Effector memory CD4-positive, alpha-beta T cell (primary cell): ENCODE results near the gene GPX3.

ENCODE experiments used
- DNase-seq, 3 donors: peaks; one replicate each; pipeline ENCODE4 v3.0.0-alpha.2; 2020
- H3K27ac ChIP-seq: 2 replicates; pipeline ENCODE4 v1.7.0; 2013; ENCODE audit warnings: mild to moderate bottlenecking, low read length, moderate library complexity; ENCODE audit not compliant: insufficient read depth, poor library complexity, severe bottlenecking
- H3K27me3 ChIP-seq: replicated peaks from 2 replicates; pipeline ENCODE4 v1.7.0; 2013; ENCODE audit warnings: mild to moderate bottlenecking, low read length; ENCODE audit not compliant: insufficient read depth, control insufficient read depth, poor library complexity, severe bottlenecking
- H3K36me3 ChIP-seq: 2 replicates; pipeline ENCODE4 v1.7.0; 2013; ENCODE audit warnings: mild to moderate bottlenecking, low read length, moderate library complexity; ENCODE audit not compliant: control insufficient read depth, insufficient read depth
- H3K4me1 ChIP-seq: 2 replicates; pipeline ENCODE4 v1.7.0; 2013; ENCODE audit warnings: low read length, mild to moderate bottlenecking; ENCODE audit not compliant: control insufficient read depth, insufficient read depth, poor library complexity, severe bottlenecking
- H3K4me3 ChIP-seq: 2 replicates; pipeline ENCODE4 v1.7.0; 2013; ENCODE audit warnings: low read length, low read depth, mild to moderate bottlenecking; ENCODE audit not compliant: insufficient read depth, poor library complexity, severe bottlenecking
- H3K9me3 ChIP-seq: 2 replicates; pipeline ENCODE4 v1.7.0; 2013; ENCODE audit warnings: mild to moderate bottlenecking, low read length, moderate library complexity; ENCODE audit not compliant: control insufficient read depth

Gene GPX3

DNA sequence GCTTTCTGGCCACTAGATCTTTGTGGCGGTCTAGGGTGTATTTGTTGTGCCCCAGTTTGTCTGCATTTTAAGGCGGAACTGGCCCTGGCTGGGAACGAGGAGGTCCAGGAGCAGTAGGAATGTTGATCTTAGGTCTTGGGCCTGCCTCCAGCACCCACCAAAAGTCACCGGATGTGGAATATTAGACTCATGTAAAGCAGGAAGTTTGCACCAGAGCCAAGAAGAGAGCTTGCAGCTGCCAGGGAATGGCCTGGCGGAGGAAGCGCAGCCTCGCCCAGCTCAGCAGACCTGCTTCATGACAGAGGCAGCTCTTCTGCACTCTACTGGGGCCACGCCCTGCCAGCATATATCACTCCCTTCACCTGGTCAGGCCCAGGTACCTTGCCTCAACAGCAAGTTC is 3.3 kb downstream of the GPX3 start:
- no peak overlapping the region for H3K4me3 ChIP-seq
- H3K27me3 ChIP-seq = no peaks in the 10 kb centered on the region
- peaks cover 14% of the 10 kb centered on the region for H3K36me3 ChIP-seq
- no peak for DNase-seq
- no peaks in the 10 kb centered on the region for H3K9me3 ChIP-seq
- H3K27ac ChIP-seq = no peak overlapping the region
- H3K4me1 ChIP-seq = peaks cover 17% of the 10 kb centered on the region

DNA sequence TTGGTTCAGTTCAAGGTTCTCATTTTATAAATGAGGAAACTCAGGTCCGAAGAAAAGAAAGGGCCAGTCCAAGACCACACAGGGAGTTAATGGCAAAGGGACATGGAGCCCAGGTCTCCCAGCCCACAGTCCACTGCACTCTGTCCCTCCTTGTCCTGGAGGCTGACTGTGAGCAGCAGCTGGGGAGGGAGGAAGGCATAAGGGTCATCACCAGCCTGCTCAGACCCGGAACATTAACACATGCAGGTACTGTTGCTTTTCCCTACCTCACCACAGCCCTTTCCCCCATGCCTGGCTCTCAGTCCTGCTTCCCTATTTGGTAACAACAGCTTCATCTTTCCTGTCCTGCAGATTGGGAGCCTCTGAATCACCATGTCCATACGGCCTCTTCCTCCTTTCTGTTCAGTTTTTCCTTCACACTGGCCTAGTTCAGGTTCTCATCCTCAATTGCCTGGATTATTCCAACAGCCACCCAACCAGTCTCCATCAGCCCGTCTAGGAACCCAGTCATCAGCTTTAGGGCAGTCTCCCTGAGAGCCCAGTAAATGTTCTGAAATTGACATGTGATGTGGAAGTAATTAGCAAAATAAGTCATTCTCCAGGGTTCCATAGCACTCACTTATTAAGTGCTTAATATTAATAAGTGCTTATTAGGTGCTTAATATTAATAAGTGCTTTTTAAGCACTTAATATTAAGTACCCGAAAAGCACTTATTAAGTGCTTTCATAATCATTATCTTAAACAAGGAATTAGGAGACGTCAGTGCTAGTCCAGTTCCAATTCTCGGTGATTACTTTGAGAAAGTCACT is 4.3 kb downstream of the GPX3 start:
- peaks cover 24% of the 10 kb centered on the region for H3K36me3 ChIP-seq

DNA sequence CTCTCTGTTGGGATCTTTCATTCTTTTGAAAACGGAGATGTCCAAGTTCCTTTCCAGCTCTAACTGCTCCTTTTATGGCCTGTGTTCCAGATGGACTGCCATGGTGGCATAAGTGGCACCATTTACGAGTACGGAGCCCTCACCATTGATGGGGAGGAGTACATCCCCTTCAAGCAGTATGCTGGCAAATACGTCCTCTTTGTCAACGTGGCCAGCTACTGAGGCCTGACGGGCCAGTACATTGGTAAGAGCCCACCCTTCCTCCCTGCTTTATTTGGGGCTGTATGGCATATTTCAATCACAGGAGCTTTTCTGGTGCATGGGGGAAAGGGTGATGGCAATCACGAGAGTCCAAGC is 4.8 kb downstream of the GPX3 start:
- no peak overlapping the region for H3K27ac ChIP-seq
- DNase-seq = no peak
- no peak overlapping the region for H3K4me3 ChIP-seq
- H3K27me3 ChIP-seq = no peaks in the 10 kb centered on the region
- peaks cover 30% of the 10 kb centered on the region for H3K36me3 ChIP-seq
- no peaks in the 10 kb centered on the region for H3K9me3 ChIP-seq
- H3K4me1 ChIP-seq = peaks cover 11% of the 10 kb centered on the region

More for the DNA sequence above, 4.3 kb downstream of the GPX3 start:
- Histone ChIP-seq H3K4me1 (peaks cover 13% of the 10 kb centered on the region), H3K27ac (no peak overlapping the region), H3K27me3 (no peaks in the 10 kb centered on the region), H3K9me3 (no peaks in the 10 kb centered on the region), H3K4me3 (no peak overlapping the region)
- DNase-seq = no peak

DNA sequence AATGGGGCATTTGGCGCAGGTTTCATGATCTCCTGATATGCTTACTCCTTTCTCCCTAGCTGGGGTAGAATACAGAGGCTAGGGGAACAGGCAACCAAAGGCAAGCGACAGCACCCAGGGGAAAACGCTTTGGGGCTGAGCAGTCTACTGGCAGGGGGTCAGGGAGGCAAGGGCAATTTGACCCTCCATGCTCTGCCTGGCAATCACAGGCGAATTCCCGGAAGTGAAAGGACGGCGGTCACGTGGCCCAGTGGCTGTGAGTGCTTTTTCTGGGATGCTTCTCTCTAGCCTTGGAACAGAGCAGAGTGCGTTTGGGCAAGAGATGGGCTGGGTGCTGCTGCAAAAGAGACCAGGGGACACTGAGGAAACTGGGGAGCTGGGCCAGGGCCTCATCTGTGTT is 5.7 kb downstream of the GPX3 start:
- H3K27me3 ChIP-seq = no peaks in the 10 kb centered on the region
- no peaks in the 10 kb centered on the region for H3K9me3 ChIP-seq
- H3K27ac ChIP-seq = no peak overlapping the region
- H3K36me3 ChIP-seq = peaks cover 38% of the 10 kb centered on the region
- H3K4me1 ChIP-seq = peaks cover 2% of the 10 kb centered on the region
- H3K4me3 ChIP-seq = no peak overlapping the region
- DNase-seq = no peak

DNA sequence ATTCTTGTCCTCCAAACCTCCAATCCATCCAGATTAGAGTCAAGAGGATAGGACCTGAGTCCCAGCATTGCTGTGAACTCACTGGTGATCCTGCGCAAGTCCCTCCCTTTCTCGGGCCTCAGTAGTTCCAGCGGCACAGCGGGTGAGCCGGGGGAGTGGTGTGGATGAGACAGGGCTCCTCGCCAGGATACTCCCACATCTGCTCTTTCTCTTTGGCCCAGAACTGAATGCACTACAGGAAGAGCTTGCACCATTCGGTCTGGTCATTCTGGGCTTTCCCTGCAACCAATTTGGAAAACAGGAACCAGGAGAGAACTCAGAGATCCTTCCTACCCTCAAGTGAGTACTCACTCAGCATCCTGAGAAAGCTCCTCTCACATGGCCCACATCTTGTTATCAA is 6.3 kb downstream of the GPX3 start:
- peaks cover 44% of the 10 kb centered on the region for H3K36me3 ChIP-seq
- no peak for DNase-seq
- no peaks in the 10 kb centered on the region for H3K9me3 ChIP-seq
- no peaks in the 10 kb centered on the region for H3K27me3 ChIP-seq
- no peak overlapping the region for H3K4me3 ChIP-seq
- H3K27ac ChIP-seq = no peak overlapping the region
- no peaks in the 10 kb centered on the region for H3K4me1 ChIP-seq

DNA sequence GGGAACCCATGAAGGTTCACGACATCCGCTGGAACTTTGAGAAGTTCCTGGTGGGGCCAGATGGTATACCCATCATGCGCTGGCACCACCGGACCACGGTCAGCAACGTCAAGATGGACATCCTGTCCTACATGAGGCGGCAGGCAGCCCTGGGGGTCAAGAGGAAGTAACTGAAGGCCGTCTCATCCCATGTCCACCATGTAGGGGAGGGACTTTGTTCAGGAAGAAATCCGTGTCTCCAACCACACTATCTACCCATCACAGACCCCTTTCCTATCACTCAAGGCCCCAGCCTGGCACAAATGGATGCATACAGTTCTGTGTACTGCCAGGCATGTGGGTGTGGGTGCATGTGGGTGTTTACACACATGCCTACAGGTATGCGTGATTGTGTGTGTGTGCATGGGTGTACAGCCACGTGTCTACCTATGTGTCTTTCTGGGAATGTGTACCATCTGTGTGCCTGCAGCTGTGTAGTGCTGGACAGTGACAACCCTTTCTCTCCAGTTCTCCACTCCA is 7.6 kb downstream of the GPX3 start:
- no peaks in the 10 kb centered on the region for H3K9me3 ChIP-seq
- DNase-seq = no peak

DNA sequence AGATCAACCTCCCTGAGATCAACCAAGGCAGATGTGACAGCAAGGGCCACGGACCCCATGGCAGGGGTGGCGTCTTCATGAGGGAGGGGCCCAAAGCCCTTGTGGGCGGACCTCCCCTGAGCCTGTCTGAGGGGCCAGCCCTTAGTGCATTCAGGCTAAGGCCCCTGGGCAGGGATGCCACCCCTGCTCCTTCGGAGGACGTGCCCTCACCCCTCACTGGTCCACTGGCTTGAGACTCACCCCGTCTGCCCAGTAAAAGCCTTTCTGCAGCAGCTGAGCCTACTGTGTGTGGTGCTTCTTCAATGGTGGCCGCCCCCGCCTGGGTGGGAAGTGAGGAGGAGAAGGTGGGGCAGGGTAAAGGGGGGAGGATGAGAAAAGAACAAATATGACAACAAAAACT is 8.3 kb downstream of the GPX3 start:
- Histone ChIP-seq H3K36me3 (peaks cover 65% of the 10 kb centered on the region), H3K4me1 (no peaks in the 10 kb centered on the region), H3K9me3 (no peaks in the 10 kb centered on the region), H3K27me3 (no peaks in the 10 kb centered on the region), H3K27ac (no peak overlapping the region), H3K4me3 (no peak overlapping the region)
- no peak for DNase-seq

More for the DNA sequence above, 7.6 kb downstream of the GPX3 start:
- no peak overlapping the region for H3K27ac ChIP-seq
- no peak overlapping the region for H3K4me3 ChIP-seq
- no peaks in the 10 kb centered on the region for H3K27me3 ChIP-seq
- H3K36me3 ChIP-seq = peaks cover 58% of the 10 kb centered on the region
- no peaks in the 10 kb centered on the region for H3K4me1 ChIP-seq

DNA sequence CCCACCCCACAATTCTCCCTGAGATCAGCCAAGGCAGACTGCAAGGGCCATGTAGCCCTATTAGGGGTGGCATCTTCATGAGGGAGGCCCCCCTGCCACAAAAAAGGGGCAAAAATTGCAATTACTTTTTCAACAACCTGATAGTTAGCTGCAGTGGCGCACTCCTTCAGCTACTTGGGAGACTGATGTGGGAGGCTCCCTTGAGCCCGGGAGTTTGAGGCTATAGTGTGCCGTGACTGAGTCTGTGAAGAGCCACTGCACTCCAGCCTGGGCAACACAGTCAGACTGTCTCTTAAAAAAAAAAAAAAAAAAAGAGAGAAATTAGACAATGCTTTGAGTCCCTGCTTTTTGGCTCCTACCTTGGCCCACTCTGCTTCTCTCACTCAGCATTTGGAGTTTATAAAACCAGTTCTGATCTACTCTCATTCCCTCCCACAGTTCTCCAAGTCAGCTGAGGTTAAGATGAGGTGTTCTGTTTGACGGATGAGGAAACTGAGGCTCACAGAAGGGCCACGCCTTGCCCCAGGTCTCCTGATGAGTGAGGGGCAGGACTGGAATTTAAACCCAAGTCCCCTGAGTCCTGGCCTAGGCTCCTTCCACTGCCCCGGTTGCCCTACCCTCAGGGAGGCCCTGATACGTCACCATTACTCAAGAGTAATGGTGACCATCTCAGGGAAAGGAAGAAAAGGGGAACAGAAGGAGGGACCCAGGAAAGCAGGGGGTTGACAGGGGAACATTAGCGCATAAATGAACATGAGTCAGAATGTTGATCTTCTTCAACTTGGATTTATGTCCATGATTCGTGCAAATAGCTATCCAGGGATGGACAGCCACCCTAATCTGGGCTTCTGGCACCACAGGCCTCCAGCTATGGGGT is 9.0 kb downstream of the GPX3 start:
- H3K36me3 ChIP-seq = peaks cover 72% of the 10 kb centered on the region
- no peaks in the 10 kb centered on the region for H3K4me1 ChIP-seq
- no peak overlapping the region for H3K27ac ChIP-seq
- no peak for DNase-seq
- no peaks in the 10 kb centered on the region for H3K9me3 ChIP-seq
- H3K27me3 ChIP-seq = no peaks in the 10 kb centered on the region
- no peak overlapping the region for H3K4me3 ChIP-seq

DNA sequence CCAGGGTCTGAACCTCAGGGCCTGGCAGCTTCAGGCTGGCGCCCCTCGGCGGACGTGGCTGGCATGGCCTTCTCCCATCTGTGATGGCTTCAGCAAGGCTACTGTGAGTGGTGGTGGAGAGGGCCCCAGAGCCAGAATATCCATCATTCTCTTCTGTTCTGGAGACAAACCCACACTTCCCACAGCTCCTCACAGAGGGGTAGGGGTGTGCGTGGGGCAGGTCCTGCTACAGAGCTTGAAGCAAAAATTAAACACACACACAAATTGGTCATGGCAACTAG is 9.6 kb downstream of the GPX3 start:
- Histone ChIP-seq H3K36me3 (peaks cover 78% of the 10 kb centered on the region), H3K4me1 (no peaks in the 10 kb centered on the region), H3K4me3 (no peak overlapping the region), H3K9me3 (no peaks in the 10 kb centered on the region), H3K27ac (no peak overlapping the region), H3K27me3 (no peaks in the 10 kb centered on the region)
- DNase-seq = no peak

DNA sequence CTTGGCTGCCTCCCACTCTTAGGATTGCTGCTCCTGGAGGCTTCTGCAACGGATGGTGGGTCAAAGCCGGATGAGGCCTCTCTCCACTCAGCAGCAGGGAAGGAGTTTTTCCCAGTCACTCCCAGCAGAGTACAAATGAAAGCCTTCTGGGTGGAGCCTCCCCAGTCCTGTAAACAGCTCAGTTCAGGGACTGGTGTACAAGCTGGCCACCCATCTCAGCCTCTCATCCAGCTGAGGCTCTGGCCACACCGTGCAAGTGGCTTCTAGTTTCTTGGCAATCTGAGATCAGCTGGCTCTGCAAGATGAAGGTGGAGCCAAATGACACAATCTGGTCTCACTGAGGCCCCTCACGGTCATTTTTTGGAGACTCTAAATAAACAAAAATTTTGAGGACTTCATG is 10.0 kb downstream of the GPX3 start:
- Histone ChIP-seq H3K27ac (no peak overlapping the region), H3K9me3 (no peaks in the 10 kb centered on the region), H3K27me3 (no peaks in the 10 kb centered on the region), H3K4me1 (no peaks in the 10 kb centered on the region), H3K4me3 (no peak overlapping the region), H3K36me3 (peaks cover 81% of the 10 kb centered on the region)
- DNase-seq = no peak
